Measurements from ENCODE around the gene SDC4.
"Not testable (repeated sequence)": the region's sequence is repeated elsewhere in the genome, so short reads cannot be mapped to it uniquely, and the experiment has no call there.

Gene SDC4

DNA sequence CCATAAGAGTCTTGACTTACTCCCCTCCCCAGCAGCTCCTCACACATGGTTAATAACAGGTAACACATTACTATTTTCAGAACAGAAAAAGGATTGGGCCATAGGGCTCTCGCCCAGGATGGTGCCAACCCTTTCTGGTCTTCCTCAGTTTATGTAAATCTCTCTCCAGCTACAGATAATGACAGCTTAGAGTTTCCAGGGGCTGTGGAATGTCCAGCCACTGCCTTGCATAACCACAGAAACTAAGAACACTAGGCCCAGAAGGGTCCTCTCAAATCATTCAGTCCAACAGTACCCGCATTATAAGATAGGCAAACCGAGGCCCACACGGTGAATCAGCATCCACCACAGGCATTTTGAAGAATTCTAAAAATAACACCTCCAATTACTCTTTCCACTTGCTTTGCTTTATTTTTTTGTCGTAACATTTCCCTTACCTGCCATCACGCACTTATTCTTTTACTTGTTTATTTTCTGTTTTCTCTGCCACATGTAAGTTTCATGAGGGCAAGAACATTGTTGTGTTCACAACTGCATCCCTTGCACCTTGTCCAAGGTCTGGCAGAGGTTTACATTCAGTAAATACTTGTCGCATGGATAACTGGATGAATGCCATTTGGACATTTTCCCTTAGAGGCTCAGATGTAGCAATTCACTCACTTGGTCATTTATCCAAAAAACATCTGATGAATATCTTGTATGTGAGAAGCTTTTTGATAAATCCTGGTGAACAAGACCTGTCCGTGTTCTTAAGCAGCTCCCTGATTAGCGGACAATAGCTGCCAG lies 6.4 kb upstream of the SDC4 start:
- H3K79me2 ChIP-seq (ENCODE audit: insufficient read depth, low read length): no peaks in the 10 kb centered on the region
- no peaks in the 10 kb centered on the region for H3K27me3 ChIP-seq (ENCODE audit: insufficient read depth, low read length, poor library complexity, severe bottlenecking)
- no peak overlapping the region for H3K4me2 ChIP-seq (ENCODE audit: low read depth, low read length, poor library complexity, severe bottlenecking)
- no peaks in the 10 kb centered on the region for H3F3A ChIP-seq (ENCODE audit: low read depth)
- H2AFZ ChIP-seq (ENCODE audit: low read length): 0 out of 2 replicates have a peak overlapping the region, but pooled peaks have one; percentile 39
- TF ChIP-seq CTCF (conservative IDR thresholded peaks at IDR 0.05; ENCODE audit: low read length) (no peak), EZH2phosphoT487 (IDR thresholded peaks at IDR 0.05; ENCODE audit: borderline replicate concordance) (no peak)
- no peaks in the 10 kb centered on the region for H4K20me1 ChIP-seq (ENCODE audit: insufficient read depth, low read length, poor library complexity, severe bottlenecking)
- H3K4me1 ChIP-seq (ENCODE audit: insufficient read depth, low read length, poor library complexity, severe bottlenecking): peaks cover 5% of the 10 kb centered on the region
- H3K4me3 ChIP-seq (ENCODE audit: low read length, poor library complexity, severe bottlenecking): no peak overlapping the region
- H3K9ac ChIP-seq (ENCODE audit: low read depth, low read length, poor library complexity, severe bottlenecking): no peak overlapping the region
- H3K9me2 ChIP-seq (replicated peaks; ENCODE audit: low read depth, low read length): no peaks in the 10 kb centered on the region
- no peaks in the 10 kb centered on the region for H3K9me3 ChIP-seq (ENCODE audit: insufficient read depth, low read depth, low read length)
- no peaks in the 10 kb centered on the region for H3K36me3 ChIP-seq (ENCODE audit: insufficient read depth, low read length)

DNA sequence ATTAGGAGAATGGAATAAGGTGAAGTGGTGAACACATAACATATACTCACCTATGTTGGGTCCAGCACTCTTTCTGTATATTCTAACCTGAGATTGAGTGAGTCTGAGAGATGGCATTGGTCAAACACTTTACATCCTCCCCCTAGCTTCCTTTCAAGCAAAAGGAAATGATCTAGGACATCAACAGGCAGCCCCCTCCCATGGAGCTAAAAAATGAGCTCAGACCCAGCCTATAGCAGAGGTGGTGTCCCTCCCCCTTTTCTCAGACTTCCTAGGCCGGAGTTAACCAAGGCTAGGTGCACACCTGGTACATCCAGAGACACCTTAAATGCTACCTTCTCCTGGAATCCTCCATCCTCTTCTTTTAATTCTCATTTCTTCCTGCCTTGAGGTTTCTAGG lies 5.5 kb upstream of the SDC4 start:
- Histone ChIP-seq H2AFZ (ENCODE audit: low read length) (no peak overlapping the region), H3K27me3 (ENCODE audit: insufficient read depth, low read length, poor library complexity, severe bottlenecking) (no peaks in the 10 kb centered on the region), H3K9me2 (replicated peaks; ENCODE audit: low read depth, low read length) (no peaks in the 10 kb centered on the region), H3K9me3 (ENCODE audit: insufficient read depth, low read depth, low read length) (no peaks in the 10 kb centered on the region), H3K4me2 (ENCODE audit: low read depth, low read length, poor library complexity, severe bottlenecking) (no peak overlapping the region), H3K79me2 (ENCODE audit: insufficient read depth, low read length) (no peaks in the 10 kb centered on the region), H4K20me1 (ENCODE audit: insufficient read depth, low read length, poor library complexity, severe bottlenecking) (no peaks in the 10 kb centered on the region), H3K4me1 (ENCODE audit: insufficient read depth, low read length, poor library complexity, severe bottlenecking) (peaks cover 5% of the 10 kb centered on the region), H3K36me3 (ENCODE audit: insufficient read depth, low read length) (no peaks in the 10 kb centered on the region), H3K9ac (ENCODE audit: low read depth, low read length, poor library complexity, severe bottlenecking) (no peak overlapping the region), H3K4me3 (ENCODE audit: low read length, poor library complexity, severe bottlenecking) (no peak overlapping the region), H3F3A (ENCODE audit: low read depth) (no peaks in the 10 kb centered on the region)
- TF ChIP-seq EZH2phosphoT487 (IDR thresholded peaks at IDR 0.05; ENCODE audit: borderline replicate concordance): no peak
- no peak for TF ChIP-seq CTCF (conservative IDR thresholded peaks at IDR 0.05; ENCODE audit: low read length)

DNA sequence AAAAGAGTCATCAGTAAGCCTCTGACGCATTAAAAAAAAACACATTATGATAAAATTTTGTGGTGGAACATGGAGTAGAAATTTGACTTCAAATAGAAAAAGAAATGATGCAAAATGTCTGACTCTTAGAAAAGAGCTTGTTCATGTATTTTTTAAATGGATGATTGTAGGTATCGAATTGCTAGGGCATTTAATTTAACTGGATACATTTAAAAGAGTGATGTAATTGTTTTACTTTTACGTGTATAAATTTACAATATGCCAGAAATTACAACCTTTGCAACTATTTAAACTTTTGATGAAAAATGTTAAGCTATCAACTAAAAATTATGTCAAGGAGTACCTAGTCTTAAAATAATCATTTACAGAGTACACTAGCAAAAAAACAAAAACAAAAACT lies 4.5 kb upstream of the SDC4 start:
- peaks cover 5% of the 10 kb centered on the region for H3K4me1 ChIP-seq (ENCODE audit: insufficient read depth, low read length, poor library complexity, severe bottlenecking)
- no peak overlapping the region for H3K4me2 ChIP-seq (ENCODE audit: low read depth, low read length, poor library complexity, severe bottlenecking)
- TF ChIP-seq CTCF (conservative IDR thresholded peaks at IDR 0.05; ENCODE audit: low read length) (no peak), EZH2phosphoT487 (IDR thresholded peaks at IDR 0.05; ENCODE audit: borderline replicate concordance) (no peak)
- no peaks in the 10 kb centered on the region for H3K9me2 ChIP-seq (replicated peaks; ENCODE audit: low read depth, low read length)
- H3K9me3 ChIP-seq (ENCODE audit: insufficient read depth, low read depth, low read length): no peaks in the 10 kb centered on the region
- no peaks in the 10 kb centered on the region for H3K27me3 ChIP-seq (ENCODE audit: insufficient read depth, low read length, poor library complexity, severe bottlenecking)
- no peaks in the 10 kb centered on the region for H3F3A ChIP-seq (ENCODE audit: low read depth)
- H4K20me1 ChIP-seq (ENCODE audit: insufficient read depth, low read length, poor library complexity, severe bottlenecking): no peaks in the 10 kb centered on the region
- H3K4me3 ChIP-seq (ENCODE audit: low read length, poor library complexity, severe bottlenecking): no peak overlapping the region
- H3K79me2 ChIP-seq (ENCODE audit: insufficient read depth, low read length): no peaks in the 10 kb centered on the region
- H3K36me3 ChIP-seq (ENCODE audit: insufficient read depth, low read length): no peaks in the 10 kb centered on the region
- H2AFZ ChIP-seq (ENCODE audit: low read length): no peak overlapping the region
- H3K9ac ChIP-seq (ENCODE audit: low read depth, low read length, poor library complexity, severe bottlenecking): no peak overlapping the region

DNA sequence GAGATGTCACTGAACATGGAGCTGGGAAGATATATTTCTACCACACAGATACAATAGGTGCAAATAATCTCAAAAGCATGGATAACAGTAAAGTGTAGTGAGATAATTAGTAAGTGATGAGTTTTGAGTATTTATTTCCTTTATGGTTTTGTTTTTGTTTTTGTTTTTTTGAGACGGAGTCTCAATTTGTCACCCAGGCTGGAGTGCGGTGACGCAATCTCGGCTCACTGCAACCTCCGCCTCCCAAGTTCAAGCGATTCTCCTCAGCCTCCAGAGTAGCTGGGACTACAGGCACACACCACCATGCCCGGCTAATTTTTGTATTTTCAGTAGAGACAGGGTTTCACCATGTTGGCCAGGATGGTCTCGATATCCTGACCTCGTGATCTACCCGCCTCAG lies 2.6 kb upstream of the SDC4 start:
- H3K9me2 ChIP-seq (replicated peaks; ENCODE audit: low read depth, low read length); H3K79me2 ChIP-seq (ENCODE audit: insufficient read depth, low read length); H4K20me1 ChIP-seq (ENCODE audit: insufficient read depth, low read length, poor library complexity, severe bottlenecking); H3K4me3 ChIP-seq (ENCODE audit: low read length, poor library complexity, severe bottlenecking); H3K4me2 ChIP-seq (ENCODE audit: low read depth, low read length, poor library complexity, severe bottlenecking); H3K9ac ChIP-seq (ENCODE audit: low read depth, low read length, poor library complexity, severe bottlenecking); H3K9me3 ChIP-seq (ENCODE audit: insufficient read depth, low read depth, low read length); H3K27me3 ChIP-seq (ENCODE audit: insufficient read depth, low read length, poor library complexity, severe bottlenecking); H2AFZ ChIP-seq (ENCODE audit: low read length); H3K36me3 ChIP-seq (ENCODE audit: insufficient read depth, low read length); H3F3A ChIP-seq (ENCODE audit: low read depth): not testable (repeated sequence)
- H3K4me1 ChIP-seq (ENCODE audit: insufficient read depth, low read length, poor library complexity, severe bottlenecking): peaks cover 12% of the 10 kb centered on the region

All from Loucy (cell line).